Endometrium (tissue), 2 donors: Measurements from ENCODE around the gene LAD1.

Experiments used
- FAIRE-seq: peaks from 2 replicates; lab custom pipeline; 2012; peaks lifted over from hg19 to GRCh38; lab: Jason Lieb, UNC
- donor health status: control.
- donor health status: control.

Gene LAD1

DNA sequence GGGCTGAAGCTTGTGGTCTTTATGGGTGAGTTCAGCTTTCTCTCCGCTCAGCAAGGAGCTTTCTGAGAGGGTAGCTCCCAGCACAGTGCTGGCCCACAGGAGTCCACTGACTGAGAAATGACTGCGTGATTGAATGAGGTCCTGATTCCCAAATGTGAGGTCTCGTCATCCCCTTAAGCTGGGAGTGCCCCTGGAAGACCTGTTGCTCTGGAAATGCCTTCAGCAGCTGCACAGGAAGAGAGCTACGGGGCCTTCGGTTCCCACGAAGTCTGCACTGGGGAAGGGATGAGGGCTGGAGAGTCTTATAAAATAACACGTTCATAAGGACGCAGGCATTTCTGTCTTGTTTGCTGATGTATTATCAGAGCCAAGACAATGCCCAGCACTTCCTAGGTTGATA, 35.7 kb downstream of the LAD1 start:
- no peak for FAIRE-seq

DNA sequence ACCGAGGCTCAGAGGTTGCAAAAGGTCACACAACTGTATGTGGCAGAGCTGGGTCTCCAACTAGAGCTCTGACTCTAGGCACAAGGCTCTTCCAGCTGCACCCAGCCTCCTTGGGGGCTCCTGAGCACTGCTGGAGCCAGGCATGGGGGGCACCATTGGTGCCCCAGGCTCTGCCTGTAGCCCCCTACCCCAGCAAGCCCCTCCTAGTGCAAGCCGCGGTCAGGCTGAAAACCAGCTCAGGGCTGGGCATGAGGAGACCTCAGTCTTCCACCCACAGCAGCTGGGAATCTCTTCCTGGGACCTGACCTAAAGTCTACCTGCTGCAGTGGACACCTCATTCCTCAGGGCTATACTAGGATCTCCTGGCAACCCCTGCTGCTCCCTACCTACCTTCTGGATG, 36.2 kb downstream of the LAD1 start:
- no peak for FAIRE-seq

GRCh38 chr1:201361652-201362504, 37.2 kb downstream of the LAD1 start:
- no peak for FAIRE-seq

DNA sequence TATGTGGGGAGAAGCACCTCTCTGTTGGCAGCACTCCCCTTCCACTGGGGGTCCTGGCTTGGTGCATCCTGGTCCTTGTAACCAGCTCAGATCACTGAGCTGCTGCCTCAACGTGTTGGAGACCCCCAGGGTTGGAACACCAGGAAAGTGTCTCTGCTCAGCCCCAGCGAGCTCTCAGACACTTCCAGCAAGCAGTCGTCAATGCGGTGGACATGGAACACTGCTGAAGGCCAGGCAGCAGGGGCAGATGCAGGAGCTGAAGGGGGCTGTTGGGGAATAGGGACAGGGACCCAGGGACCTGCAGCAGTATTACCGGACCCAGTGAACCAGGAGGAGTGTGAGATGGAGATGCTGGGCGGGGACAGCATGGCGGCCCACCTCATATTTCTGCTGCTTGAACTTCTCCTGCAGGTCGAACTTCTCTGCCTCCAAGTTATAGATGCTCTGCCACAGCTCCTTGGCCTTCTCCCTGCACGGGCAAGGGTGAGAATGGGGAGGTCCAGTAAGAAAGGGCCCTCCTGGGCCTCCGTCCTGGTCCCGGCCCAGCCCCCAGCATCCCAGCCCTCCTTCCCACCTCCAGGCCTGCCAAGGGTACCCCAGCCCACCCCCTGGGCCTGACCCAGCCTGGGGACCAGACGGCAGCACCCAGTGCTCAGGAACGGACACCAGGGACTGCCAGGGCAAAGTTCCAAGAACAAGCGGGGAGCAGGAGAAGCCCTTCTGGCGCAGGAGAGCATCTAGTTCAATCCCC, 38.0 kb downstream of the LAD1 start:
- FAIRE-seq: no peak

DNA sequence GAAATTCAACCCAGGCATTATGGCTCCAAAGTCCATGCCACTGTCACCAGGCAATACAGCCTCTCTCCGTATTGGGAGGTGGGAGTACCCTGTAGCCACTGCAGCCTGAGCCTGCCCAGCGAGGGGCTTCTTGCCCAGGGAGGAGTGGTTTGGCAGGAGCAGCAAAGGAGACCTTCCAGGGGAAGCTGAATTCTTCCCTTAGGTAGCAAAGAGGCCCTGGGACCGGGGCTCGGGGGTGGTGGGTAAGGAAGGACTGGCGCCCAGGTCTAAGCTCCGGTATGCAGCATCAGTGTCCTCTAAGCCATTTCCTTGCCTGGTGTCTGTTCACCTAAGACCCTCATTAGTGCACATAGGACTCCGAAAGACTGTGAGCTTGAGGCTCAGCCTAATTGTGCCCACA, 38.6 kb downstream of the LAD1 start:
- no peak for FAIRE-seq

DNA sequence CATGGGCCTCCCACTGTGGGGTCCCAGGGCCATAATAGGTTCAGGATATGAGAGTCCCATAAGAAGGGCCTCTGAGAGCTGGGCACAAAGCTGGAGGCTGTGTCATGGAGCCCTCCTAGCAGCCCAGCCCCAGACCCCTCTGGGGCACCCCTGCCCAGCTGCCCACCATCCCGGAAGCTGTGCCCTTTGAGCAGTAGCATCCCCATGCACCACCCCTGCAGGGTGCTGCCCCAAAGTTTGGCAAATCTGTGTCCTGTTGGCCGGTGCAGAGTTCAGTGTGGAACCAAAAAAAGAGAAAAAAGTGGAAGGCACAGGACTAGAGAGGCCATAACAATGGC, 39.3 kb downstream of the LAD1 start:
- FAIRE-seq: no peak

GRCh38 chr1:201359031-201359872, 39.9 kb downstream of the LAD1 start:
- no peak for FAIRE-seq

DNA sequence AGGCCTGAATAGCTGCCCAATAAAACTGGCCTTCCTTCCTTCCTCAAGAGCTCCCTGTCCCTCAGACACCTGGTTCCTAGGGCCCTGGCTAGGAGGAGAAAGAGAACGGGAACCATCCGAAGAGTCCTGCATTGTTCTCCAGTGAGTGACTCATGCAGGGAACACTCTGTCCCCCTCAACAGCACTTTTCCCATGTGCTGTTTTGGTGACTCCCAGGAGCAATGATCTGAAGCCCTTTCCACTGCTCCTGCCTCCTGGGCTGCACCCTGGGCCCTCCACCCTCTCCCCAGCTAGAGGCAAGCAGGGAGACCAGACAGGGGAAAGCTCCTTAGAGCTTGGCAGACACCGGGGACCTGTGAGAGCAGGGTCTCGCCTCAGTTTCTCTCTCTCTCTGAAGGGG, 40.5 kb downstream of the LAD1 start:
- no peak for FAIRE-seq

- FAIRE-seq: no peak
Observed at GRCh38 chr1:201357636-201358348, 41.3 kb downstream of the LAD1 start.

DNA sequence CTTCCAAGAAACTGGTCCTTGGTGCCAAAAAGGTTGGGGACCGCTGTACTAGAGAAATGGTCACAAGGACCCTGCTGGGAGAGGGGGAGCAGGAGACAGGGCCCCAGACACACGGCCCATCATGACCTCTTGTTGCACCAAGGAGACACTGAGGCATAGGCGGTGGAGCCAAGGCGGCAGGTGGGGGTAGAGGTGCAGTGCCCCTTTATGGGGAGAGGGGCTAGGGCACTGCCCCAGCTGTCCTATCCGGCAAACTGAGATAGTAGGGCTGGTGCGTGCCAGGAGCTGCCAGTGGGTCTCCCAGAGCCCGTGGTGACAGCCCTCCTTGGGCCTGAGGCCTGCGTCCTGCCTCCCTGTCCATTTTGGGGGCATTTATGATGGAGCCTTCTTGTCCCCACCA, 41.9 kb downstream of the LAD1 start:
- FAIRE-seq: no peak

GRCh38 chr1:201356701-201357100, 42.4 kb downstream of the LAD1 start:
- no peak for FAIRE-seq

GRCh38 chr1:201356236-201356635, 42.9 kb downstream of the LAD1 start:
- no peak for FAIRE-seq

DNA sequence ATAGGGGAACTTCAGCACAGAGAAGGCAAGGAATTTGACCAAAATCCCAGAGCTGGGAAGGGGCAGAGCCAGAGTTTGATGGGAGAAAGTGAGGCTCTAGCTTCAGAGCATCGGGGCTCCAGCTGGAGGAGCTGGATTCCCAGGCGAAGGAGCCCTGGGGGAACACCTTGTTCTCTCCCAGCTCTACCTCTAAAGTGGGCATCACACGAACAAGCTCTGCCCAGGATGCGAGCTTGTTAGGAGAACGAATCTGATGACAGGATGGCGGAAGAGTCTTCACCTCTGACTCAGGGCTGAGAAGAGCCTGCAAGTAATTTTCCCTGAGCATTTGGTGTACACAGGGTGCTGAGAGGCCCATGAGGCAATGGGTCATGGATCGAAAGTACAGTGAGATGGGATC, 43.7 kb downstream of the LAD1 start:
- FAIRE-seq: no peak

- FAIRE-seq: no peak
Observed at GRCh38 chr1:201354901-201355295, 44.2 kb downstream of the LAD1 start.

DNA sequence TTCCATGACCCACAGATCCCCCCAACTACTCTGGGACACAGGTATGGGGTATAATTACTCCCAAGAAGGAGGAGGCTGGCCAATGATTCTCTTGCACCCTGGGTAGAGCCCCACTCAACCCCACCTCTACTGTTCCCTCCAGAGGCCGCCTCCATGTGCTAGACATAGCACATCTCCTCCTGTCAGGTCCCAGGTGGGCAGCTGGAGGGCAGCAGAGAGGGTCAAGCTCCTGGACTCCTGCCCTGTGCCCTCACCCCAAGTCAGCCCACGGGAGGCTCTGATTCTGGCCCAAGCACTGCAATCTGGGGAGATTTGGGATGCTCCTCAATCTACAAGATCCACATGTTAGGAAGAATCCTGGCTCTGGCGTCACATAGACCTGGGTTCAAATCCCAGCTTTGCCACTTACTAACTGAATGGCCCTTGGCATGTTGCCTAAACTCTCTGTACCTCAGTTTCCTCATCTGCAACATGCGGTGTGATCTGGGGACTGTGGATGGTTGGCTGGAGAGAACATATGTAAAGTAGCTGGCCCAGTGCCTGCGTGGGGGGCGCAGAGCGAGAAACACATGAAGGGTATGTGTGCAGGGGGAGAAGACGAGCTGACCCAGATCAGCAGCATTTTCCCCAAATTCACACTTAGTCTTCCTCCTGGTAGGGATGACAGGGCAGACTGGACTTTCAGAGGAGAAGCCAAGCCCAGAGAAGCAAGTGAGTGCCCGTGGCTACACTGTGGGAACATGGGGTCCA, 44.8 kb downstream of the LAD1 start:
- no peak for FAIRE-seq

DNA sequence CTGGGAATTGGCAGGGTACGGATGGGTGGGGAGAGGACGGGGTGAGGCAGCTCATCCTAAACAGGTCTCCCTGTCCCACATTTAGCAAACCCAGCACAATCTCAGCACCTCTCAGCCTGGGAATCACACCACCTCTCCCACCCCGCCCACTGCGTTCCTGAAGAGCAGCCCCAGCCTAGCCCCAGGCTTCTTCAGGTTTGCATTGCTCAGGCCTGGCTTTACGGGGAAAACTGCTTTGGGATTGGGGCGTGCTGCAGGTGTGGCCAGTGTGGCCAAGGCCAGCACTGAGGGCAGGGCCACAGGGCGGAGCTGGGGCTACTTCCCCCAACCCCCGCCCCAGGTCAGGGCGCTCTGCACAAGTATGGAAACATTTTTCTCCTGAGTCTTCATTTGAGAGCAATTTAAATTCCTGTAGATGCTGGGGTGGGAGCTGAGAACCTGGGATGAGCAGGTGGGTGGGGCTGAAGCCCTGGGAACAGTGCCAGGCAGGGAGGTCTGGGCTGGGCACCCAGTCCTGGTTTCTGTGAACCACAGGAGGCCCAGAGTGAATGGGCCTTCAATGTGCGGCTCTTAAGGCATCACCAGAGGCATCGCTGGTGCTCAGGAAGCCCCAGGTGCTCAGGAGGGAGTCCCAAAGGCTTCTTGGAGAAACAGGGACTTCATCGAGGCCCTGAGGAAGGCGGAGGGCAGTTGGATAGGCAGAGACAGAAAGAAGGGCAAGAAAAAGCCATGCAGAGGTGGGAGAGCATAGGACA, 45.8 kb downstream of the LAD1 start:
- FAIRE-seq: no peak

DNA sequence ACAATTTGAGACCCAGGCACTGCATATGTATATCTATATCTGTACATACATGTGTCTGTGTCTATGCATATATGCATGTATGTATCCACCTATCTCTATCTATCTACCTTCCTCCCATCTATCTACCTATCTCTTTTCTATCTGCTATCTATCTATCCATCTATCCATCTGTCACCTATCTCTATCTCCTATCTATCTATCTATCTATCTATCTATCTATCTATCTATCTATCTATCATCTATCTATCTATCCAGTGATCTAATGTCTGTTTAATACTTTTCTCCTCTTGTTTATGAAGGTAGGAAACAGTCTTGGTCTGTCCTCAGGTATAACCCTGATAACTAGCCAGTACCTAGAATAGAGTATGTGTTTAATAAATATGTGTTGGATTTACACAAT, 47.5 kb downstream of the LAD1 start:
- FAIRE-seq: no peak

GRCh38 chr1:201350884-201351283, 48.2 kb downstream of the LAD1 start:
- FAIRE-seq: no peak

DNA sequence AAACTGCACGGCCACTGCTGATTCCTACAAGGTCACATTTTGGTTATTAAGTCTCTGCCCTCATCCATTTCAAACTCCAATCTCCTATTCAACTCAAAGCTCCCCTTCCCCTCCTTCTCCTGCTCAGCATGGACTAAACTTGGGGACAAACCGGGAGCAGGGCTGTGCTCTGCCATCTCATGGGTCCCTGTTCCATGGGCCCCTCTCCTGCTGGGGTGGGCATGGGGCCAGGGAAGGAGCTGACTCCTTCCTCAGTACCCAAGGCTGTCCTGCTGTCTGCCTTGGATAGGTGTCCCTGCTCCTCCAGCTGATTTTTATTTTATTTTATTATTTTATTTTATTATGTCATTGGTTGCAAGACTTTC, 48.8 kb downstream of the LAD1 start:
- no peak for FAIRE-seq

DNA sequence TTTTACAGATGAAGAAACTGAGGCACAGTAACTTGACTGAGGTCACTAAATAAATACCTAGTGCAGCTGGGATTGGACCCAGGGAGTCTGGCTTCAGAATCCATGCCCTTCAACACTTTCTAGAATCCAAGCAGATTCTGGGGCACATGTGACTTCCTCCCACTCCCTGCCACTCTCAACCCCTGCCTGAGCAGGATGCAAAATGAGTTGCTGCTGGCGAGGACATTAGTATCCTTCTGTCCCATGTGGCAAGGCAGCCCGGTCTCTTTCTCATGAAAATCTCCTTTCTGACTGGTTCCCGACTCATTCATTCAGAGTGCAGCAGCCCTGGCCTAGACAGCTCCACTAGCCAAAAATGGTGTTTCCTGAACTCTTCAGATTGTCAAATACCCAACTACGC, 50.0 kb downstream of the LAD1 start:
- FAIRE-seq: no peak

GRCh38 chr1:201348211-201348566, 50.9 kb downstream of the LAD1 start:
- no peak for FAIRE-seq
